Peyer's patch (tissue), 4 donors: Measurements from ENCODE around the gene TLK1.

Experiments used
- CTCF ChIP-seq, 6 experiments: fragments of 450-650 bp in 4 of 6; fragments of 200-600 bp in 2 of 6; sonication (generic) in 1 of 6; IDR thresholded peaks; one replicate each; pipeline ENCODE4 v1.5.1; 2017 to 2019; ENCODE audit warnings: antibody characterized with exemption in 6 of 6, mild to moderate bottlenecking in 3 of 6, moderate library complexity in 1 of 6
- POLR2A ChIP-seq, 2 donors: fragments of 450-650 bp; IDR thresholded peaks; one replicate each; pipeline ENCODE4 v1.5.1; 2017; ENCODE audit warnings: antibody characterized with exemption in 2 of 2, mild to moderate bottlenecking in 2 of 2, moderate library complexity in 2 of 2

- TF ChIP-seq CTCF (IDR thresholded peaks at IDR 0.05) (no peak), POLR2A (IDR thresholded peaks at IDR 0.05) (no peak)
Measured at GRCh38 chr2:171146071-171146470, 14.6 kb downstream of the TLK1 start.
